Peyer's patch (tissue), 4 donors: Measurements from ENCODE around the gene AFDN.

Source experiments
- POLR2A ChIP-seq, 2 donors: fragments of 450-650 bp; IDR thresholded peaks; one replicate each; pipeline ENCODE4 v1.5.1; 2017; ENCODE audit warnings: antibody characterized with exemption in 2 of 2, mild to moderate bottlenecking in 2 of 2, moderate library complexity in 2 of 2
- TF ChIP-seq, protein P1 (sequence below), 6 experiments: fragments of 450-650 bp in 4 of 6; fragments of 200-600 bp in 2 of 6; sonication (generic) in 1 of 6; IDR thresholded peaks; one replicate each; pipeline ENCODE4 v1.5.1; 2017 to 2019; ENCODE audit warnings: antibody characterized with exemption in 6 of 6, mild to moderate bottlenecking in 3 of 6, moderate library complexity in 1 of 6

DNA sequence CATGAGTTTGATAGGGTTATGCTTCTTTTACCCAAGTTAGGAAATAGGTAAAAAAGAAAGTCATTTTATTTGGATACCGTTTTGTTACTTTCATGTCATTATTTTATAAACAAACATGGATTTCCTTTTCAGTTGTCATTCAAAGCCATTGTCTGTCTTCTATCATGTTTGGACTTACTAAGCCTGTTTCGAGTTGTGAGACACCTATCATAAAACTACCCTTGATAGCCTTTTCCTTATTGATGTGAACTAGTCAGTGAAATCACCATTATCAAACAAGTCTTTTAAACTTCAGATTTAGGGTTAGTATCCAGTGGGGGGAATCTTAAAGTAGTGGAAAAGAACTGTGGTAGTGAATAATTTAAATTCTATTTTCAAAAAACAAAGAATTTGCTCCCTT is 85.8 kb downstream of the AFDN start:
- no peak for TF ChIP-seq POLR2A (IDR thresholded peaks at IDR 0.05)
- TF ChIP-seq, protein P1, sequence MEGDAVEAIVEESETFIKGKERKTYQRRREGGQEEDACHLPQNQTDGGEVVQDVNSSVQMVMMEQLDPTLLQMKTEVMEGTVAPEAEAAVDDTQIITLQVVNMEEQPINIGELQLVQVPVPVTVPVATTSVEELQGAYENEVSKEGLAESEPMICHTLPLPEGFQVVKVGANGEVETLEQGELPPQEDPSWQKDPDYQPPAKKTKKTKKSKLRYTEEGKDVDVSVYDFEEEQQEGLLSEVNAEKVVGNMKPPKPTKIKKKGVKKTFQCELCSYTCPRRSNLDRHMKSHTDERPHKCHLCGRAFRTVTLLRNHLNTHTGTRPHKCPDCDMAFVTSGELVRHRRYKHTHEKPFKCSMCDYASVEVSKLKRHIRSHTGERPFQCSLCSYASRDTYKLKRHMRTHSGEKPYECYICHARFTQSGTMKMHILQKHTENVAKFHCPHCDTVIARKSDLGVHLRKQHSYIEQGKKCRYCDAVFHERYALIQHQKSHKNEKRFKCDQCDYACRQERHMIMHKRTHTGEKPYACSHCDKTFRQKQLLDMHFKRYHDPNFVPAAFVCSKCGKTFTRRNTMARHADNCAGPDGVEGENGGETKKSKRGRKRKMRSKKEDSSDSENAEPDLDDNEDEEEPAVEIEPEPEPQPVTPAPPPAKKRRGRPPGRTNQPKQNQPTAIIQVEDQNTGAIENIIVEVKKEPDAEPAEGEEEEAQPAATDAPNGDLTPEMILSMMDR (IDR thresholded peaks at IDR 0.05), result no peak
